SU-DHL-6 (cell line): ENCODE measurements around the gene CSTF2.

ENCODE experiments used
- H2AFZ ChIP-seq: fragments of 200-600 bp; sonication (generic); 2 replicates; pipeline ENCODE4 v1.6.1; 2014; ENCODE audit warnings: low read depth, mild to moderate bottlenecking, moderate library complexity, mixed read lengths, antibody characterized with exemption, low read length; ENCODE audit not compliant: severe bottlenecking
- H3F3A ChIP-seq: fragments of 200-600 bp; shearing (Covaris generic); 2 replicates; pipeline ENCODE4 v1.6.0; 2016; ENCODE audit warnings: antibody characterized with exemption, mild to moderate bottlenecking; ENCODE audit not compliant: insufficient read depth
- H3K27ac ChIP-seq: fragments of 200-600 bp; sonication (generic); 2 replicates; pipeline ENCODE4 v1.5.1; 2016; ENCODE audit warnings: low read depth, mild to moderate bottlenecking, low read length, moderate library complexity, mixed read lengths
- H3K27me3 ChIP-seq: fragments of 200-600 bp; sonication (generic), shearing (Covaris generic); 2 replicates; pipeline ENCODE4 v1.6.0; 2014; ENCODE audit warnings: mild to moderate bottlenecking, low read length
- H3K36me3 ChIP-seq: fragments of 200-600 bp; sonication (generic); 2 replicates; pipeline ENCODE4 v1.6.1; 2014; ENCODE audit warnings: mild to moderate bottlenecking, low read length, mixed read lengths
- H3K4me2 ChIP-seq: fragments of 300-600, 200-600 bp; shearing (Covaris generic), sonication (generic); 2 replicates; pipeline ENCODE4 v1.6.0; 2014; ENCODE audit warnings: low read length, low read depth, mild to moderate bottlenecking; ENCODE audit not compliant: poor library complexity, severe bottlenecking
- H3K4me3 ChIP-seq: fragments of 200-600 bp; sonication (generic); 2 replicates; pipeline ENCODE4 v1.5.1; 2014; ENCODE audit warnings: antibody characterized with exemption, low read length, mild to moderate bottlenecking, mixed read lengths; ENCODE audit not compliant: insufficient read depth, poor library complexity, severe bottlenecking
- H3K79me2 ChIP-seq: fragments of 200-600 bp; sonication (generic); 2 replicates; pipeline ENCODE4 v1.6.1; 2014; ENCODE audit warnings: mild to moderate bottlenecking, low read length, moderate library complexity; ENCODE audit not compliant: insufficient read depth
- H3K9ac ChIP-seq: fragments of 200-600 bp; sonication (generic); 2 replicates; pipeline ENCODE4 v1.7.0; 2014; ENCODE audit warnings: mild to moderate bottlenecking, low read length
- H3K9me2 ChIP-seq: fragments of 200-600 bp; sonication (generic); replicated peaks from 2 replicates; pipeline ENCODE4 v1.6.1; 2014; ENCODE audit warnings: low read length; ENCODE audit not compliant: insufficient read depth
- H3K9me3 ChIP-seq: fragments of 200-600 bp; sonication (generic); 2 replicates; pipeline ENCODE4 v1.6.1; 2014; ENCODE audit warnings: low read length, mixed read lengths; ENCODE audit not compliant: insufficient read depth
- H4K20me1 ChIP-seq: fragments of 200-600 bp; sonication (generic); 2 replicates; pipeline ENCODE4 v1.6.1; 2014; ENCODE audit warnings: low read depth, mild to moderate bottlenecking, antibody characterized with exemption, low read length, moderate library complexity, mixed read lengths
- CTCF ChIP-seq: fragments of 200-600 bp; sonication (generic); IDR thresholded peaks from one replicate; pipeline ENCODE4 v1.5.1; 2017; ENCODE audit warnings: antibody characterized with exemption, mild to moderate bottlenecking, low read length, moderate library complexity; ENCODE audit not compliant: insufficient read depth, poor library complexity, severe bottlenecking
- EZH2phosphoT487 ChIP-seq: fragments of 200-600 bp; sonication (generic), shearing (Covaris generic); conservative IDR thresholded peaks from 2 replicates; pipeline ENCODE4 v1.6.1; 2018; ENCODE audit warnings: mild to moderate bottlenecking, antibody characterized with exemption, low read length, moderate library complexity, mixed read lengths

Gene CSTF2

DNA sequence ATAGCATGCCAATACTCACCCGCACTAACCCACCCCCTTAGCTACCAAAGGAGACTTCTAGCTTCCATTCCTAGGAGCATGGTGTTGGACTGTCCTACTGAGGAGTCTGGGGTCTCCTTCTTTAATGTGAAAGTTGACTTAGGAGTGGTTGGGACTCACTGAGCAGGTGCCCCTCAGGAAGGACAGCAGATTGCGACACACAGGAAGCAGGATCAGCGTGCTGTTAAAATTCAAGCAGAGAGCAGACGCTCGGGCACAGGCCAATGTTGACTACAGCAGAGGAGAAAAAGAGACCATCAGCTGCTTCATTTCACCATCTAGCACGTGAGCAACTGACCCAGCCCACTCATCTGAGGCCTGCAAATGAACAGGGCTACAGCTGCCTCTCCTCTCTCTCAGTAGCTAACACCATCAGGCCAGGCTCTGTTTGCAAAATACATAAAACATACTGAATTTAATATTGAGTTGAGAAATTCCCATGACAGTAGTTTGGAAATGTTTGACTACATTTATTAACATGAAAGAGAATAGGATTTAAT, 43.2 kb downstream of the CSTF2 start:
- Histone ChIP-seq H3K9me3 (no peaks in the 10 kb centered on the region), H4K20me1 (no peaks in the 10 kb centered on the region), H3K4me2 (no peak overlapping the region), H3K36me3 (no peaks in the 10 kb centered on the region), H3K4me3 (no peak overlapping the region), H2AFZ (no peak overlapping the region), H3K27ac (no peak overlapping the region), H3K27me3 (no peaks in the 10 kb centered on the region), H3K9ac (no peak overlapping the region), H3K9me2 (no peaks in the 10 kb centered on the region), H3K79me2 (no peaks in the 10 kb centered on the region), H3F3A (no peaks in the 10 kb centered on the region)
- TF ChIP-seq EZH2phosphoT487, result no peak
- no peak for TF ChIP-seq CTCF

DNA sequence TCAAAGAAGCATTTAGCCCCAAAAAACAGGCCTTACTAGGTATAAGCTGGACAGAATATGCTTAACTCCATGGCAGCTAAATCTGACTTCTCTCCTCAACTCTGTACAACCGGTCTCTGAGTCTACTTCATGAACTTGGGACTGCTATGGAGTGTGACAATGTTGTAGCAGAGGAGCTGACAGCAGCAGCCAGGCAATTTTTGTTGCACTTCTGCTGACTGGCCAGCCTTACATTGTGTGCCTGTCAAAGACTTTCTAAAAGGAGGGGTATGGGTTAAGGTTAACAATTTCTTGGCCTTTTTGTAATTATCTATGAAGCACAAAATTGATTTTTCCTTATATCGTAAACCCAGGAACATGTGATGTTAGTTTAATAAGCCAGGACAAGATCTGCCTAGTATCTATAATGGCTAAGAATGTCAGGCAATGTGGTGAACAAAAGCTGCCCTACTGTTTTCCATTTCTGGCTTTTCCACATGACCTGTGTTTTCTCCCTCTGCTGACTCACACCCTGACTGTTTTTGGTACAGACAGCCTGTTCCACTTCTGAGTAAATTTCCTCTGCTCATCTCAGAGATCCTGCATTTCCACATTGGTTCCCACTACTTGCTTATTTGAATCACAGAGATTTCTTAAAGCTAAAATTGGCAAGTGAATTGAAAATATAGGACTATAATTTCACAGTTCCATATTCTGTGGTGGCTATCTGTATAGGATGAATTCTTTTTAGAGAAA, 44.6 kb downstream of the CSTF2 start:
- Histone ChIP-seq H3K9ac (no peak overlapping the region), H3K4me3 (no peak overlapping the region), H4K20me1 (no peaks in the 10 kb centered on the region), H3K9me2 (no peaks in the 10 kb centered on the region), H3K36me3 (no peaks in the 10 kb centered on the region), H3F3A (no peaks in the 10 kb centered on the region), H3K27ac (no peak overlapping the region), H2AFZ (no peak overlapping the region), H3K79me2 (no peaks in the 10 kb centered on the region), H3K9me3 (no peaks in the 10 kb centered on the region), H3K27me3 (no peaks in the 10 kb centered on the region), H3K4me2 (no peak overlapping the region)
- TF ChIP-seq EZH2phosphoT487 (no peak), CTCF (no peak)

DNA sequence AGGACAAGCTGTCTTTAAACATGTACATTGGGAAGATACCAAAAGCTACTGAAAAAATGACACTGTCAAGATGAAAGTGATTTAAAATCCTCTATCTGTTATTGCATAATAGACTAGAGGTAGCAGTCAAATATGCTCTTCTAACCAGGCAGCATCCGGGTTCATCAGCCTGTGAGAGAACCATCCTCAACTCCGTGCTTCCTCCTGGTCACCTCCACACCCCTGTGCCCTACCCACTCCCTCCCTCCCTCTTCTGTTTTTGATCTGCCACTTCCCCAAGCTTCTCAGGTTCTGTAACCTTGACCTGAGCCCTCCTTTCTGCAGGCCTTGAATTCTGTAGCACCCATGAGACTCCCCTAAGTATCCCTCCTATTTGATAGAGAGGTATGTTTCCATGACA, 48.1 kb downstream of the CSTF2 start:
- H2AFZ ChIP-seq, result no peak overlapping the region
- no peaks in the 10 kb centered on the region for H3K79me2 ChIP-seq
- H3K27me3 ChIP-seq, result no peaks in the 10 kb centered on the region
- no peak overlapping the region for H3K9ac ChIP-seq
- no peaks in the 10 kb centered on the region for H4K20me1 ChIP-seq
- no peaks in the 10 kb centered on the region for H3K36me3 ChIP-seq
- H3K27ac ChIP-seq, result no peak overlapping the region
- H3F3A ChIP-seq, result no peaks in the 10 kb centered on the region
- H3K9me3 ChIP-seq, result no peaks in the 10 kb centered on the region
- TF ChIP-seq EZH2phosphoT487, result no peak
- no peak for TF ChIP-seq CTCF
- no peaks in the 10 kb centered on the region for H3K9me2 ChIP-seq
- no peak overlapping the region for H3K4me3 ChIP-seq
- no peak overlapping the region for H3K4me2 ChIP-seq
